ENCODE measurements around the gene ANKRD10.

Gene ANKRD10

GRCh38 chr13:110828705-110829104 is 86.2 kb downstream of the ANKRD10 start:
- DNase-seq: no peak

Data from activated effector memory CD4-positive, alpha-beta T cell treated with anti-CD3 and anti-CD28 coated beads, Interleukin-2, amount 50 U/mL, for 16 hours (primary cell).